ENCODE results near the gene RPL22.

The RPL22 gene

DNA sequence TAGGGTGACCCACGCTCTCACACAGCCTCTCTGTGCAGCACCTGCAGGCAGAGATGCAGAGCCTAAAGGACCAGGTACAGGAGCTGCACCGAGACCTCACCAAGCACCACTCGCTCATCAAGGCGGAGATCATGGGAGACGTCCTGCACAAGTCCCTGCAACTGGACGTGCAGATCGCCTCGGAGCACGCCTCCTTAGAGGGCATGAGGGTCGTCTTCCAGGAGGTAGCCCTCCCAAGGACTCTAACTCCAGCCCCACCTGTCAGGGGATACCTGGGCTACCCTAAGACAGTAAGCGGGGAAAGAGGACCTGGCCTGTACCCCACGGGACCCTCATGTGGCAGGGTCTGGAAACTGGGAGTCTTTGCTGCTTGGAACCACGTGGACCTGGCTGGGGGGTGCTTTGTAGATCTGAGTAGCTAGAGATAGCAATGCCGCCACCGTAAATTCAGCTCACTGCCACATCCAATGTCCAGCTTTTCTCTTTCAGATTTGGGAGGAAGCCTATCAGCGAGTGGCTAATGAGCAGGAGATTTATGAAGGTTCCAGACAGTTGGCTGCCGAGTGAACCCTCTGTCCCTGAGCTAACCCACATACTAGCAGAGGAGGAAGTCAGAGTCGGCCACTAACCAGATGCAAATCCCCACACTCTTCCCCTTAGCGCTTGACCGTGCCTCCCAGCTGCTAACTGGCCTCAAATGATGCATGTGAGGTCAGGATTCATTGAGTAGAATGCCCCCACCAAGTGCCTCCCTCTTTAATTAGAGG lies 13.0 kb upstream of the RPL22 start:
- Mint-ChIP-seq H3K36me3 (ENCODE audit: low read depth) (no peaks in the 10 kb centered on the region), H3K27ac (no peak overlapping the region), H3K27me3 (peaks cover 30% of the 10 kb centered on the region), H3K9me3 (no peaks in the 10 kb centered on the region), H3K4me3 (no peak overlapping the region), H3K4me1 (no peaks in the 10 kb centered on the region)
- DNase-seq (no peak), ATAC-seq (no peak)

DNA sequence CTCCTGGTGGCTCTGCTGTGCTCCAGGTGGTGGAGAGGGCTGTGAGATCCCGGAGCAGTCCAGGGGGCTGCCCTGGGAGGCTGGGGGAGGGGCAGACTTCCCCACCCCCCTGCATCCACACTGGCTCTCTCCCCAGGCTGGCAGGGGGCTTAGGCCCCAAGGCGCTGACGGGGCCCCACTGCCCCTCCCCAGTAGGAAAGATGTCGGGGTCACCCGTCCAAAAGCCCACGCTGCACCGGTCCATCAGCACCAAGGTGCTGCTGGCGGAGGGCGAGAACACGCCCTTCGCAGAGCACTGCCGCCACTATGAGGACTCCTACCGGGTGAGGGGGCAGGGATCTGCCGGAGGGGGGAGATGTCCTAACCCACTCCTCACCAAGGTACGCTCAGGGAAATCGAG lies 12.3 kb upstream of the RPL22 start:
- no peak for ATAC-seq
- peaks cover 2% of the 10 kb centered on the region for H3K4me1 Mint-ChIP-seq

GRCh38 chr1:6210591-6211355 lies 11.4 kb upstream of the RPL22 start:
- DNase-seq (no peak), ATAC-seq (no peak)
- Mint-ChIP-seq H3K36me3 (ENCODE audit: low read depth) (no peaks in the 10 kb centered on the region), H3K9me3 (no peaks in the 10 kb centered on the region), H3K27ac (no peak overlapping the region), H3K27me3 (peaks cover 35% of the 10 kb centered on the region), H3K4me1 (peaks cover 2% of the 10 kb centered on the region), H3K4me3 (no peak overlapping the region)

More for the DNA sequence above, 12.3 kb upstream of the RPL22 start:
- Mint-ChIP-seq H3K4me3 (no peak overlapping the region), H3K9me3 (no peaks in the 10 kb centered on the region), H3K27ac (no peak overlapping the region), H3K27me3 (peaks cover 34% of the 10 kb centered on the region), H3K36me3 (ENCODE audit: low read depth) (no peaks in the 10 kb centered on the region)
- DNase-seq = no peak

DNA sequence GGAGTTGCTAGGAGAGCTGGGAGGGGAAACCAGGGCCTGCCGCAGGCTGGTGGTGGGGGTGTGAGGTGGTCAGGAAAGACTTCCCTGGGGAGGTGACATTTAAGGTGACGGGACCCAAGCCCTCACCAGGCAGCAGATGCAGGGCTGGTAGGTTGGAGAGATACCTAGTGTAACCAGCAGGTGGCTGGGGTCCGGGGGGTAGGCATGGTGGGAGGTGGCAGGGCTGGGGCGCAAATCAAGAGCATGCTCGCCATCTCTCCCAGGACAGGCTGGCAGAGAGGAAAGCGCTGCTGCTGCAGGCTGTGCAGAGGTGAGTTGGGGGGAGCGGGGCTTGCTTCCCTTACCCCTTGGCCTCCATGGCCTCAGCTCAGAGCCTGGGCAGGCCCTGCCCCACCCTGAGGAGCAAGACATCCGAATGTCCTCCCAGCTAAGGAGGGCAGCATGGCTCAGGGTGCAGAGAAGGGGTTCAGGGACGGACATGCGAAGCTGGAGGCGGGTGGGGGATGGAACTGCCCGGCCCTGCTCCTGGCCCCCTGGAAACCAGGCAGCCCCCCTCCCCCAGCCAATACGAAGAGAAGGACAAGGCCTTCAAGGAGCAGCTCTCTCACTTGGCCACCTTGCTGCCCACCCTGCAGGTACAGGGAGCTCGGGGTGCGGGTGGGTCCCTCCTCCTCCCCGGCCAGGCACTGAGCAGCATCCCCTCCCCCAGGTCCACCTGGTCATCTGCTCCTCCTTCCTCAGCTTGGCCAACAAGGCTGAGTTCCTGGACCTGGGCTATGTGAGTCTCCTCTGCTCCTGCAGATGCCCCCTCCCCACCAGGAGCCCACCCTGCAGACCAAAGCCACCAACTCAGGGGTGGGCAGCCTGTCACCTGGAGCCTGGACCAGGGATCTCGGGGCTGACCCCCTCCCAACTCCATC lies 10.5 kb upstream of the RPL22 start:
- peak; percentile 25 for DNase-seq

GRCh38 chr1:6208723-6209660 lies 9.6 kb upstream of the RPL22 start:
- H3K27me3 Mint-ChIP-seq = peaks cover 31% of the 10 kb centered on the region
- H3K27ac Mint-ChIP-seq = no peak overlapping the region
- ATAC-seq (peak; percentile 16), DNase-seq (peak; percentile 32)
- H3K9me3 Mint-ChIP-seq = no peaks in the 10 kb centered on the region
- H3K36me3 Mint-ChIP-seq (ENCODE audit: low read depth) = no peaks in the 10 kb centered on the region
- H3K4me3 Mint-ChIP-seq = no peak overlapping the region
- H3K4me1 Mint-ChIP-seq = peaks cover 5% of the 10 kb centered on the region

More for the DNA sequence above, 10.5 kb upstream of the RPL22 start:
- H3K27me3 Mint-ChIP-seq = peaks cover 35% of the 10 kb centered on the region
- ATAC-seq = peak; percentile 17
- H3K4me1 Mint-ChIP-seq = peaks cover 2% of the 10 kb centered on the region
- H3K4me3 Mint-ChIP-seq = no peak overlapping the region
- H3K27ac Mint-ChIP-seq = no peak overlapping the region
- H3K9me3 Mint-ChIP-seq = no peaks in the 10 kb centered on the region
- H3K36me3 Mint-ChIP-seq (ENCODE audit: low read depth) = no peaks in the 10 kb centered on the region

DNA sequence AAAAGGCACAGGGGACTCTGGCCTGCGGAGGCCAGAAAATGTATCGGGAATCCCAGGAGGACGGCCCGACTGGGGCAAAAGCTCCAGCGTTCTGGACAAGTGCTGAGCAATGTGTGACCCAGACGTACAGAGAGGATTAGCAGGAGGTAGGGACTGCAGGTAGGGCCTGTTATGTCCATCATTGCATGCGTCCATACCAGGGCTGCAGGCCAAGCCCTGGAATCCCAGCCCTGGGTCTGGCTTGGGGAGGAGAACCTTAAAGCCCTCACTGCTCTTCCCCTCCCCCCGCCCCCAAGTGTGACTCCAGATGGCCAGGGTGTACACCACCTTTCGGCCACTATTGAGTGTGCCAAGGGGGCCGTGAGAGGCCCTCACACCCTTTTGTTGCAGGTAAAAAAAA lies 8.5 kb upstream of the RPL22 start:
- Mint-ChIP-seq H3K27ac (no peak overlapping the region), H3K36me3 (ENCODE audit: low read depth) (no peaks in the 10 kb centered on the region), H3K4me1 (peaks cover 5% of the 10 kb centered on the region), H3K27me3 (peaks cover 27% of the 10 kb centered on the region), H3K9me3 (no peaks in the 10 kb centered on the region), H3K4me3 (no peak overlapping the region)
- ATAC-seq (no peak), DNase-seq (no peak)

- Mint-ChIP-seq H3K4me1 (peaks cover 5% of the 10 kb centered on the region), H3K27me3 (peaks cover 21% of the 10 kb centered on the region), H3K36me3 (ENCODE audit: low read depth) (no peaks in the 10 kb centered on the region), H3K27ac (no peak overlapping the region), H3K4me3 (peak overlapping the region; percentile 58), H3K9me3 (no peaks in the 10 kb centered on the region)
- no peak for DNase-seq
- ATAC-seq = no peak
These were observed 7.9 kb upstream of the RPL22 start for GRCh38 chr1:6207075-6207885.

DNA sequence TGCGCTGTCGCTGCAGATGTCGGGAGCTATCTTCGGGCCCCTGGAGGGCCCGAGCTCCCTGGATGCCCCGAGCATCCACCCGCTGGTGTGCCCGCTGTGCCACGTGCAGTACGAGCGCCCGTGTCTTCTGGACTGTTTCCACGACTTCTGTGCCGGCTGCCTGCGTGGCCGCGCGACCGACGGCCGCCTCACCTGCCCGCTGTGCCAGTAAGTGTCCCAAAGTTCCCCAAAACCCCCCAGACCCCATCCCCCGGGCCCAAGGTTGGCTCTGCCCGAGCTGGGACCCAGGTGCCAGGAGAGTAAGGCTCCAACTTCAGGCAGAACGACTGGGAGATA lies 7.1 kb upstream of the RPL22 start:
- Mint-ChIP-seq H3K4me3 (peak overlapping the region; percentile 58), H3K4me1 (peaks cover 5% of the 10 kb centered on the region), H3K36me3 (ENCODE audit: low read depth) (no peaks in the 10 kb centered on the region), H3K27me3 (peaks cover 16% of the 10 kb centered on the region), H3K9me3 (no peaks in the 10 kb centered on the region), H3K27ac (no peak overlapping the region)
- DNase-seq (no peak), ATAC-seq (peak; percentile 12)

DNA sequence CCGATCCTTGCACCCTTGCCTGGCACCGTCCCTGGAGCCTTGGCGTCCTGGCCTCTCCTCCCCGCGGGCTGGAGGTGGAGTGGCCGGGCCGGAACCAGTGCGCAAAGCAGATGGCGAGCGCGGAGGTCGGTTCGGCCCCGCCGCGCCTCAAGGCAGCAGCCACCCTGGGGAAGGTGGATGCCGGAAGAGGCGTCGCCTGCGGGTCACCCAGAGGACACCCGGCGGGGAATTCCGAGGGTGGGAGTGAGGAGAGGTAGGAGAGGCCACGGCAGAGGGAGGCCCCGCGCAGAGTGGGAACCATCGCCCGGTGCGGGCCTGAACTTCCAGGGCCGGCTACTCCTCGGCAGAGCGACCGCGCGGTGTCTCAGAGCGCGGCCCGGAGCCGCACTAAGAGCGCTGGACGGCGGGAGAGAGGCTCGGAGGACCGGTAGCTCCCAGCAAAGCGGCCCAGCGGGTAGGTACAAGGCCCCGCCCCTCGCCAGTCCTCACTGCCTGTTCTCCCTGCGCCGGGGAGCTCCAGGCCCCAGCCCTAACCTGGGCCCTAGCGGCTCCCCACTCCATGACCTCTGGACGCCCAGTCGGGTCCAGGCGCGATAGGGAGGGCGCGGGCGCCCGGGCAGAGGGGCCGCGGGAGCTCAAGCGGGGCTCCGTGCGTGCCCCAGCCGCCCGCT lies 6.6 kb upstream of the RPL22 start, which contains the start of gene RNF207:
RNF207 (plus strand) TSS at position 271 of the 671 bp plus-strand sequence. CDS start 417 bp downstream, outside the sequence.
- DNase-seq = peak; percentile 69

GRCh38 chr1:6202256-6202655 lies 2.9 kb upstream of the RPL22 start:
- H3K4me1 Mint-ChIP-seq = peaks cover 34% of the 10 kb centered on the region
- no peak for ATAC-seq
- H3K4me3 Mint-ChIP-seq = no peak overlapping the region
- H3K27ac Mint-ChIP-seq = no peak overlapping the region
- H3K9me3 Mint-ChIP-seq = no peaks in the 10 kb centered on the region
- peaks cover 15% of the 10 kb centered on the region for H3K36me3 Mint-ChIP-seq (ENCODE audit: low read depth)
- peaks cover 4% of the 10 kb centered on the region for H3K27me3 Mint-ChIP-seq
- DNase-seq = no peak

More for the DNA sequence above, 6.6 kb upstream of the RPL22 start, which contains the start of gene RNF207:
- H3K27ac Mint-ChIP-seq = no peak within 1 kb of the TSS
- no peaks in the 10 kb centered on the region for H3K36me3 Mint-ChIP-seq (ENCODE audit: low read depth)
- H3K4me3 Mint-ChIP-seq = peak within 1 kb of the TSS; percentile 69
- peaks cover 16% of the 10 kb centered on the region for H3K27me3 Mint-ChIP-seq
- H3K4me1 Mint-ChIP-seq = peaks cover 7% of the 10 kb centered on the region
- ATAC-seq = peak; percentile 69
- H3K9me3 Mint-ChIP-seq = no peaks in the 10 kb centered on the region

GRCh38 chr1:6200188-6200809 lies 904 bp upstream of the RPL22 start:
- H3K36me3 Mint-ChIP-seq (ENCODE audit: low read depth) = peaks cover 31% of the 10 kb centered on the region
- no peak for ATAC-seq
- peak overlapping the region; percentile 95 for H3K27ac Mint-ChIP-seq
- peaks cover 45% of the 10 kb centered on the region for H3K4me1 Mint-ChIP-seq
- DNase-seq = no peak
- no peaks in the 10 kb centered on the region for H3K9me3 Mint-ChIP-seq
- peak overlapping the region; percentile 93 for H3K4me3 Mint-ChIP-seq
- no peaks in the 10 kb centered on the region for H3K27me3 Mint-ChIP-seq

DNA sequence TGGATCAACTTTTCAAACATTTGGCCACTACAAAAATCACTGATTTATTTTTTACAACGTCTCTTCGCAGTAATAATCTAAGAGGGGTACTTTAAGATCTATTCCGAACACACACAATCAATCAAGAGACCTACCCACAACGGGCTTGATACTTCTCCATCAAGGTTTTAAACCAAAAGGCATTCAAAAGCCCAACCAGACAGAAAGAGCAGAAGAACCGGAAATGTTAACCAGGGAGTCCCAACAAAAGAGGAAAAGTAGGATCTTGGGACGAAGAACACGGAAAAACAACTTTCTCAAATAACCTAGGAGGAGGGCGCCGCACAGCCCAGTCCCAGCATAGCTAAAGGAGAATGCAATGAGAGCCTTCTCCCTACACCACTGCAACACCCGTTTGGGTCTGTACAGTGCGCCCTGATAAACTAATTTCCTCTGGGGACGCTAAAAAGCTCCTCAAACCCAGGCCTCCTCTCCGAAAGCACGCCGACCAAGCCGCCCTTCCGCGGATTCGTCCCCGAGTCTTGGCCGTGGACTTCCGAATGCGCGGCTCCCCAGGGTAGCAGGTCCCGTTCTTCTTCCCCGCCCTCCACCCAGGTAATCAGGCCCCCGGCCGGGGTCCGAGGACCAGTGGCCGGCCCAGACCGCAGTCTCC lies 623 bp downstream of the RPL22 start:
- DNase-seq (peak; percentile 36), ATAC-seq (peak; percentile 1)
- Mint-ChIP-seq H3K9me3 (no peaks in the 10 kb centered on the region), H3K36me3 (ENCODE audit: low read depth) (peaks cover 38% of the 10 kb centered on the region), H3K4me1 (peaks cover 45% of the 10 kb centered on the region), H3K27ac (peak overlapping the region; percentile 95), H3K27me3 (no peaks in the 10 kb centered on the region), H3K4me3 (peak overlapping the region; percentile 93)
